Body of pancreas (tissue), 4 donors: ENCODE measurements around the gene TWSG1. TPM values are rescaled to one million over a fixed set of nuclear protein-coding genes. Genes with fewer than 3 reads are reported as not detected.
A peak's percentile ranks its signal among the peaks of the same experiment; 100 is the strongest.

ENCODE experiments used
- ATAC-seq: fragments of 150-250 bp; one replicate; pipeline ENCODE4 v1.9.1; 2016
- DNase-seq, 4 donors: peaks; one replicate each; pipeline ENCODE4 v3.0.0-alpha.2; 2019
- H3K27ac ChIP-seq, 4 donors: fragments of 200-600 bp; sonication (generic); 1 replicate in 3 of 4; 2 replicates in 1 of 4; pipeline versions ENCODE4 v1.5.1 to v1.6.1; 2016 to 2019; ENCODE audit warnings: mild to moderate bottlenecking in 1 of 4, mixed read lengths in 1 of 4, moderate library complexity in 1 of 4
- H3K27me3 ChIP-seq, 2 donors: fragments of 200-600 bp; sonication (generic); one replicate each; pipeline ENCODE4 v1.6.0; 2016; ENCODE audit warnings: mild to moderate bottlenecking in 1 of 2
- H3K36me3 ChIP-seq, 2 donors: fragments of 200-600 bp; sonication (generic); replicated peaks in 1 of 2; 2 replicates each; pipeline ENCODE4 v1.5.1; 2016; ENCODE audit warnings: low read depth in 2 of 2; ENCODE audit not compliant: insufficient read depth in 1 of 2
- H3K4me1 ChIP-seq: fragments of 200-600 bp; sonication (generic); one replicate; pipeline ENCODE4 v1.6.0; 2016
- H3K4me3 ChIP-seq, 2 donors: fragments of 200-600 bp; sonication (generic); 1 replicate in 1 of 2; 2 replicates in 1 of 2; pipeline ENCODE4 v1.5.1; 2016 to 2019
- H3K9me3 ChIP-seq, 3 donors: fragments of 200-600 bp; sonication (generic); 1 replicate in 2 of 3; 2 replicates in 1 of 3; pipeline ENCODE4 v1.5.1; 2016
- CTCF ChIP-seq, 7 experiments: fragments of 450-650 bp in 4 of 7; fragments of 200-600 bp in 3 of 7; sonication (generic) in 3 of 7; IDR thresholded peaks; one replicate each; pipeline ENCODE4 v1.5.1; 2016 to 2019; ENCODE audit warnings: antibody characterized with exemption in 7 of 7
- POLR2A ChIP-seq, 3 donors: fragments of 450-650 bp; IDR thresholded peaks; one replicate each; pipeline ENCODE4 v1.6.1; 2016; ENCODE audit warnings: antibody characterized with exemption in 3 of 3, mild to moderate bottlenecking in 2 of 3
- whole genome bisulfite sequencing, 2 donors: methylation state at CpG; one replicate each; pipeline ENCODE4 v1.1.5; 2017; 5-methylcytosine and 5-hydroxymethylcytosine counted together
- intact Hi-C: fragments of 100-400 bp; cut with DNase I; formaldehyde crosslinking; loops from one replicate; pipeline ENCODE4 v1.15.1; 2023
- total RNA-seq, 2 donors: library from RNA; depleted of rRNA; stranded (reverse); fragments of >200 nt; gene quantifications; one replicate each; pipeline ENCODE4 v1.1.0, GENCODE V29; 2016

TWSG1 gene
- total RNA-seq, 2 donors from 2014 or later, result 9.2 to 11.4 TPM

- no peak overlapping the region for H3K27ac ChIP-seq
- peak in 3 of 4 donors; percentile 11 to 37 (median 14) for DNase-seq
- TF ChIP-seq POLR2A (IDR thresholded peaks at IDR 0.05), result no peak
- TF ChIP-seq CTCF (IDR thresholded peaks at IDR 0.05), result no peak
- no peak for ATAC-seq
- no peaks in the 10 kb centered on the region for H3K36me3 ChIP-seq
- no peaks in the 10 kb centered on the region for H3K4me1 ChIP-seq
- intact Hi-C loops, result no loop called here
- H3K4me3 ChIP-seq, result no peak overlapping the region
- peaks cover 0 to 4% (median 0%) of the 10 kb centered on the region in 3 donors for H3K9me3 ChIP-seq
- no peaks in the 10 kb centered on the region for H3K27me3 ChIP-seq
- WGBS, 2 donors, result 52 to 54% methylated on average over 3 of the region's 3 CpGs
Observed at GRCh38 chr18:9323750-9324445, 10.7 kb upstream of the TWSG1 start.

- WGBS, 2 donors, result 66 to 77% methylated on average over 2 of the region's 2 CpGs
- H3K4me1 ChIP-seq, result no peaks in the 10 kb centered on the region
- TF ChIP-seq POLR2A (IDR thresholded peaks at IDR 0.05) (no peak), CTCF (IDR thresholded peaks at IDR 0.05) (no peak)
- no peak for DNase-seq
- no peak for ATAC-seq
- peaks cover 0 to 5% (median 0%) of the 10 kb centered on the region in 3 donors for H3K9me3 ChIP-seq
- no peaks in the 10 kb centered on the region for H3K27me3 ChIP-seq
- no peak overlapping the region for H3K4me3 ChIP-seq
- H3K36me3 ChIP-seq, result no peaks in the 10 kb centered on the region
- no peak overlapping the region for H3K27ac ChIP-seq
- intact Hi-C loops, result no loop called here
Observed at GRCh38 chr18:9325716-9326115, 8.9 kb upstream of the TWSG1 start.

GRCh38 chr18:9328776-9329175 lies 5.8 kb upstream of the TWSG1 start:
- H3K9me3 ChIP-seq, result peaks cover 0 to 5% (median 0%) of the 10 kb centered on the region in 3 donors
- H3K27me3 ChIP-seq, result no peaks in the 10 kb centered on the region
- peaks cover 5% of the 10 kb centered on the region for H3K4me1 ChIP-seq
- no peak for DNase-seq
- intact Hi-C loops, result no loop called here
- TF ChIP-seq CTCF (IDR thresholded peaks at IDR 0.05) (no peak), POLR2A (IDR thresholded peaks at IDR 0.05) (no peak)
- no peaks in the 10 kb centered on the region for H3K36me3 ChIP-seq
- no peak for ATAC-seq
- no peak overlapping the region for H3K27ac ChIP-seq
- H3K4me3 ChIP-seq, result no peak overlapping the region
- WGBS, 2 donors, result 88 to 96% methylated on average over 2 of the region's 2 CpGs

- intact Hi-C loops, result no loop called here
- Histone ChIP-seq H3K4me1 (peaks cover 6% of the 10 kb centered on the region), H3K4me3 (no peak overlapping the region), H3K36me3 (no peaks in the 10 kb centered on the region), H3K27ac (no peak overlapping the region), H3K9me3 (peaks cover 0 to 5% (median 0%) of the 10 kb centered on the region in 3 donors), H3K27me3 (no peaks in the 10 kb centered on the region)
- TF ChIP-seq CTCF (IDR thresholded peaks at IDR 0.05) (no peak), POLR2A (IDR thresholded peaks at IDR 0.05) (no peak)
- 42 to 44% methylated on average over 1 of the region's 1 CpG for WGBS, 2 donors
- ATAC-seq (no peak), DNase-seq (no peak)
Observed at GRCh38 chr18:9329471-9329870, 5.1 kb upstream of the TWSG1 start.

- Histone ChIP-seq H3K9me3 (peaks cover 0 to 5% (median 0%) of the 10 kb centered on the region in 3 donors), H3K4me3 (no peak overlapping the region), H3K36me3 (no peaks in the 10 kb centered on the region), H3K27me3 (no peaks in the 10 kb centered on the region), H3K4me1 (peaks cover 9% of the 10 kb centered on the region), H3K27ac (no peak overlapping the region)
- DNase-seq (no peak), ATAC-seq (no peak)
- TF ChIP-seq CTCF (IDR thresholded peaks at IDR 0.05), result no peak
- TF ChIP-seq POLR2A (IDR thresholded peaks at IDR 0.05), result no peak
- WGBS, 2 donors, result 75 to 86% methylated on average over 3 of the region's 3 CpGs
- intact Hi-C loops, result no loop called here
Observed at GRCh38 chr18:9330419-9330818, 4.2 kb upstream of the TWSG1 start.
